RKO (cell line): ENCODE results near the gene TULP3.
A peak's percentile ranks its signal among the peaks of the same experiment; 100 is the strongest.

Source experiments
- DNase-seq: peaks from one replicate; pipeline ENCODE4 v3.0.0-alpha.2; 2016; ENCODE audit warnings: low spot score

The TULP3 gene

GRCh38 chr12:2877047-2877952 lies 13.4 kb upstream of the TULP3 start, which contains the start of the genes FOXM1 and RHNO1:
Gene FOXM1 (minus strand): TSS chr12:2877174. CDS start chr12:2874478, 2,696 bp downstream.
Gene RHNO1 (plus strand): TSS chr12:2877223. CDS start chr12:2885367, 8,144 bp downstream.
- DNase-seq = peak; percentile 88

GRCh38 chr12:2877953-2878732 lies 12.5 kb upstream of the TULP3 start:
- DNase-seq = peak; percentile 23

GRCh38 chr12:2879853-2880252 lies 10.8 kb upstream of the TULP3 start:
- no peak for DNase-seq

GRCh38 chr12:2884810-2885209 lies 5.9 kb upstream of the TULP3 start:
- DNase-seq = no peak

GRCh38 chr12:2886768-2887450 lies 3.8 kb upstream of the TULP3 start:
- no peak for DNase-seq

GRCh38 chr12:2890001-2890387 lies 697 bp upstream of the TULP3 start:
- DNase-seq = no peak

GRCh38 chr12:2891240-2892053 lies 756 bp downstream of the TULP3 start:
- peak; percentile 77 for DNase-seq

- no peak for DNase-seq
Measured at GRCh38 chr12:2892246-2892645, 1.6 kb downstream of the TULP3 start.

- DNase-seq = peak; percentile 84
Measured at GRCh38 chr12:2893007-2893406, 2.3 kb downstream of the TULP3 start.

- no peak for DNase-seq
Measured at GRCh38 chr12:2895051-2895451, 4.4 kb downstream of the TULP3 start.

- DNase-seq = no peak
Measured at GRCh38 chr12:2895511-2895910, 4.8 kb downstream of the TULP3 start.

- no peak for DNase-seq
Measured at GRCh38 chr12:2897418-2897817, 6.7 kb downstream of the TULP3 start.

GRCh38 chr12:2900642-2901041 lies 10.0 kb downstream of the TULP3 start:
- no peak for DNase-seq

- DNase-seq = no peak
Measured at GRCh38 chr12:2902272-2902880, 11.7 kb downstream of the TULP3 start.

- no peak for DNase-seq
Measured at GRCh38 chr12:2904260-2904659, 13.6 kb downstream of the TULP3 start.

- no peak for DNase-seq
Measured at GRCh38 chr12:2912216-2912575, 21.5 kb downstream of the TULP3 start.

- DNase-seq = no peak
Measured at GRCh38 chr12:2919249-2919648, 28.6 kb downstream of the TULP3 start.

GRCh38 chr12:2922329-2922728 lies 31.6 kb downstream of the TULP3 start:
- DNase-seq = peak; percentile 9

GRCh38 chr12:2923057-2923456 lies 32.4 kb downstream of the TULP3 start:
- DNase-seq = no peak

GRCh38 chr12:2924019-2924418 lies 33.3 kb downstream of the TULP3 start:
- DNase-seq = peak; percentile 30
